NB4 (cell line): ENCODE results near the gene SNRNP25.
A peak's percentile ranks its signal among the peaks of the same experiment; 100 is the strongest.

Source experiments
- DNase-seq: peaks from one replicate; pipeline ENCODE4 v3.0.0; 2010; ENCODE audit warnings: low read depth
- H3K4me3 ChIP-seq: one replicate; pipeline ENCODE4 v1.5.1; 2011; ENCODE audit warnings: mild to moderate bottlenecking, low read depth, low read length, moderate library complexity
- MYC ChIP-seq: IDR thresholded peaks from 2 replicates; pipeline ENCODE4 v1.6.1; 2011; ENCODE audit warnings: low read depth, low read length
- POLR2A ChIP-seq: IDR thresholded peaks from 2 replicates; pipeline ENCODE4 v1.6.1; 2011; ENCODE audit warnings: mild to moderate bottlenecking; ENCODE audit not compliant: insufficient read length; ENCODE audit errors: extremely low read depth
- TF ChIP-seq, protein P1 (sequence below): IDR thresholded peaks from 2 replicates; pipeline ENCODE4 v1.6.1; 2011; ENCODE audit warnings: low read depth, low read length
- TF ChIP-seq, protein P2 (sequence below): IDR thresholded peaks from one replicate; pipeline ENCODE4 v1.5.1; 2012; ENCODE audit warnings: low read depth, low read length

SNRNP25 gene

DNA sequence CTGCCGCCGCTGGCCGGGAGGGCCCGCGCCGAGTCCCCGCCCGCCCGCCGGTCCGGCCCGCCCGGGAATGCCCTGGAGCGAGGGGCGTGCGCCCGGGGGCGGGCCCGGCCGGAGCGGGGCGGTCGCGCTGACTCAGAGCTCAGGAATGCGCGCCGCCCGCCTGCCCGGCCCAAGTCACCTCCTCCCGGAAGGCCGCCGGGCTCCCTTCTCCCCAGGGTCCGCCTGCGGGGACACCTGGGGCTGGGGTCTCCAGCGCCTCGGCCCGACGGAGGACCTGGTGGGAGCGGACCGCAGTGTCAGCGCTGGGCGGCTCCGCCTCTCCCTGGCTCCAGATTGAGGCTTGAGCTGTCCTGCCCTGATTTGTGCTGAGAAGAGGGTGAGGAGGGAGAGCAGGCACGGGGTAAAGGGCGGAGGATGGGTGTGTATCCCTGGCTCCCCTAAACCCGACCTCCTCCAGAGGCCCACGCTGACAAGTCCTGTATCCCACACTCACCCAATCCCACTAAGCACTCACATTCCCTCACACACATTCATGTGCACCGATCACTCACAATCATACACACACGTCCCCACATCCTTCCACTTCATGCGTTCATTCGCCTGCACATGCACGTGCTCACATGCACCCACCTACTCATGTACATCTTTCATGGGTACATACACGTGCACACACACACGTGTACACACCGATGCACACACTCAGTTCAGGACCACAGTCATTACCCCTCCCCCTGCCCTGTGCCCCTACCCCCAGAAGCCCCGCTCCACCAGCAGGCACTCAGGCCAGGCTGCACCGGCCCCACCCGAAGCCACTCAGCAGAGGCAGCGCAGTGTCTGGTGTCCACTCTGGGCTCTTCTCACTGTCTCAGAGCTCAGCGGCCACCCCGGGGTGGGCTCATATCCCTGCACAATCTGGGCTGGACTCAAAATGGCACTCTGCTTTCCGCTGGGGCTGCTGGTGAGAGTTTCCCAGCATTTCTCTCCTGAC, 19.2 kb downstream of the SNRNP25 start, which contains the start of gene RHBDF1:
TSS of gene RHBDF1 (minus strand) at position 71 of the 988 bp plus-strand sequence. CDS start 7,616 bp downstream, outside the sequence.
- peak; percentile 46 for DNase-seq

DNA sequence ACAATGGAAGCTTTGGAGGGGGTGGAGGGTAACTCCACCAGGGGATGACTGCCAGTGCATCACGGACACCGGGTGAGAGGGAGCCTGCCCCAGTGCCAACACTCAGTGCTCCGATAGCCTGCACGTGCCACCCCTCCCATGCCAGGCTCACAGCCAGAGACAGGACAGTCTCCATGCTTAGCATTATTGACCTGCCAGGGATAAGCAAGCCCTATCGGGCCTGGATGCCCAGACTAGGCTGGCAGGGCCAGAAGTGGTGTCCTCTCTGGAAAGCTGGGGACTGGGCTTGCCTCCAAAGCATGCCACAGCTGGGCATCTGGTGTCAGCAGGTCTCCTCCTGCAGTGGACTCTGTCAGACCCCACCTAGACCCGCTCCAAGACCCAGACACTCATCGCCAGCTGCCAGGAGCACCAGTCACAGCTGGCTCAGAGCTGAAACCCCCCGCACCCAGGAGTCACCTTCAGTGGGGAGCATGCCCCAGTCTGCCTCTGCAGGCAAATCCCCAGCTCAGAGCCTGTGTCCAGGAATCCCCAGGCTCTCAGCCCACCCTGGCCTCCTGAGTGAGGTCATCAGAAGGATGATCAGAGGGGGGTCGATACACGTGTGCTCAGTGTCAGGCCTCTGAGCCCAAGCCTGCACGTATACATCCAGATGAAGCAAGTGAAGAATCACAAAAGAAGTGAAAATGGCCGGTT, 20.6 kb downstream of the SNRNP25 start:
- DNase-seq = no peak
- H3K4me3 ChIP-seq = no peak overlapping the region
- TF ChIP-seq, protein P1, sequence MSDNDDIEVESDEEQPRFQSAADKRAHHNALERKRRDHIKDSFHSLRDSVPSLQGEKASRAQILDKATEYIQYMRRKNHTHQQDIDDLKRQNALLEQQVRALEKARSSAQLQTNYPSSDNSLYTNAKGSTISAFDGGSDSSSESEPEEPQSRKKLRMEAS = no peak
- TF ChIP-seq POLR2A = no peak
- TF ChIP-seq, protein P2, sequence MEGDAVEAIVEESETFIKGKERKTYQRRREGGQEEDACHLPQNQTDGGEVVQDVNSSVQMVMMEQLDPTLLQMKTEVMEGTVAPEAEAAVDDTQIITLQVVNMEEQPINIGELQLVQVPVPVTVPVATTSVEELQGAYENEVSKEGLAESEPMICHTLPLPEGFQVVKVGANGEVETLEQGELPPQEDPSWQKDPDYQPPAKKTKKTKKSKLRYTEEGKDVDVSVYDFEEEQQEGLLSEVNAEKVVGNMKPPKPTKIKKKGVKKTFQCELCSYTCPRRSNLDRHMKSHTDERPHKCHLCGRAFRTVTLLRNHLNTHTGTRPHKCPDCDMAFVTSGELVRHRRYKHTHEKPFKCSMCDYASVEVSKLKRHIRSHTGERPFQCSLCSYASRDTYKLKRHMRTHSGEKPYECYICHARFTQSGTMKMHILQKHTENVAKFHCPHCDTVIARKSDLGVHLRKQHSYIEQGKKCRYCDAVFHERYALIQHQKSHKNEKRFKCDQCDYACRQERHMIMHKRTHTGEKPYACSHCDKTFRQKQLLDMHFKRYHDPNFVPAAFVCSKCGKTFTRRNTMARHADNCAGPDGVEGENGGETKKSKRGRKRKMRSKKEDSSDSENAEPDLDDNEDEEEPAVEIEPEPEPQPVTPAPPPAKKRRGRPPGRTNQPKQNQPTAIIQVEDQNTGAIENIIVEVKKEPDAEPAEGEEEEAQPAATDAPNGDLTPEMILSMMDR = no peak
- no peak for TF ChIP-seq MYC

More for the DNA sequence above, 19.2 kb downstream of the SNRNP25 start, which contains the start of gene RHBDF1:
- TF ChIP-seq POLR2A (no peak), MYC (no peak)
- TF ChIP-seq, protein P2 = no peak
- TF ChIP-seq, protein P1 = no peak
- no peak within 1 kb of the TSS for H3K4me3 ChIP-seq

DNA sequence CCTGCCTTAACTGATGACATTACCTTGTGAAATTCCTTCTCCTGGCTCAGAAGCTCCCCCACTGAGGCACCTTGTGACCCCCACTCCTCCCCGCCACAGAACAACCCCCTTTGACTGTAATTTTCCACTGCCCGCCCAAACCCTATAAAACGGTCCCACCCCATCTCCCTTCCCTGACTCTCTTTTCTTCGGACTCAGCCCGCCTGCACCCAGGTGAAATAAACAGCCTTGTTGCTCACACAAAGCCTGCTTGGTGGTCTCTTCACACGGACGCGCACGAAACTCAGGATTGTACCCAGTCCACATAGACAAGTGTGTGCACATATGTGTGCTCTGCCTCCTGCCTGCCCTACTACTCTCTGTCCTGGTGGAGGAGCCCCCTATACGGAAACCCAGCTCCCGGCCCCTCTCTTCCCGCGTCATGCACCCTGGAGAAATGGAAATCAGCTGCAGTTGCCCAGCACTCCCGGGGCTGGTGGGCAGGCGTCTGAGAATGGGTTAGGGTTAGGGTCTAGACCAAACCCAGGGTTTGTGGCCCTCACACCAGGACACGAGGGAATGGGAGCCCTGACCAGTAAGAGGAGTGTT, 21.2 kb downstream of the SNRNP25 start:
- DNase-seq = no peak
- TF ChIP-seq, protein P1 = no peak
- TF ChIP-seq POLR2A (no peak), MYC (no peak)
- TF ChIP-seq, protein P2 = no peak

DNA sequence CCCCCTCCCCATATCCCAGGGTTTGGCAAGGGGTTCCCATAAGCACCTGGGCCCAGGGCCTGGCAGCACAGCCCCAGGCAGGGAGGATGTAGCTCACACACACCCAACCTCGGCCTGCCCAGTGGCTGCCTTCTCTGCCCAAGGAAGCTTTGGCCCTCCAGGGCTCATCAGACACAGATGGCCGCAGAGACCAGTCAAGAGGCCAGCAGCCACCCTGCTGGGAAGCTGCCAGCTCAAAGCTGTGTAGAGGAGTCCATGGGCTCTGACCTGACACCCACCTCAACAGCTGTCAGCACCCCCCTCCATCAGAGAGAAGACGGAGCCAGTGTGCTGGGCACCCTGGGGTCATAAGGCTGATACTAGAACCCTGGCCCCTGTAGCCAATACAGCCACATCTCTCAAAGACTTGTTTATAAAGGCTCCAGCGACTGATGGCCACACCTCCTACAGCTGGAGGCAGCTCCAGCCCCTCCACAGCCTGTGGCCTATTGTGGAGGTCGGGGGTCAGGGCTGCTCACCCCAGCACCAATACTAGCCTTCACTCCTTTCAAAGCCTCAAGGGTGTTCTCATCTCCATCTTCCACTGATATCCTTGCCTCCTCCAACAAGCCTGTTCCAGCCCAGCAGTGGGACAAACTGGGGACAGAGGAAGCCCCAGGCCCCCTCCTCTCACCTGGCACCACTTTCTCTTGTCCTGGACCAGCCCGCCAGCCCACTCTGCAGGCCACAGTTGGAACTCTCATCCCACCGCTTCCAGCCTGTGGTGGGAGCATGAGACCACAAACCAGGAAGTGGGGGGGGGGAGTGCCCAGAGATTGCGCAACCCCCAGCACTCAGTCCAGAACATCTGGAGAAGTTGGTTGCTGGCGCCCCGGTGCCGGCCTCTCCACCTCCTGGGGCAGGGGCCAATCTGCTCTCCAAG, 22.2 kb downstream of the SNRNP25 start:
- peak; percentile 93 for DNase-seq
- H3K4me3 ChIP-seq = no peak overlapping the region
- TF ChIP-seq, protein P1 = no peak
- TF ChIP-seq MYC = peak; percentile 65
- TF ChIP-seq POLR2A = no peak
- TF ChIP-seq, protein P2 = peak; percentile 1

More for the DNA sequence above, 21.2 kb downstream of the SNRNP25 start:
- no peak overlapping the region for H3K4me3 ChIP-seq
